Measurements from ENCODE around the gene TMEM26. TPM values are rescaled to one million over a fixed set of nuclear protein-coding genes. Genes with fewer than 3 reads are reported as not detected.

TMEM26 gene
- polyA plus RNA-seq, 4 donors, result 7.2 to 8.8 (median 8.6) TPM

Other genes with a start within 250 kb of the TMEM26 start
- 1 to 10 TPM; 2.2 to 5.5 (median 3.4) TPM for gene CABCOCO1, start 209.5 kb upstream of the TMEM26 start, polyA plus RNA-seq (ENCODE audit: insufficient read length in 4 of 4)